H1 (cell line): ENCODE measurements around the gene JAM2. TPM values are rescaled to one million over a fixed set of nuclear protein-coding genes. Genes with fewer than 3 reads are reported as not detected.

Experiments used
- CTCF ChIA-PET: fragments of 300-600 bp; sonication (Branson Sonifier 250); formaldehyde crosslinking; loops from one replicate; lab custom pipeline; 2021; ENCODE audit not compliant: partially characterized antibody; lab: Charles Lee
- POLR2A ChIA-PET: fragments of 300-600 bp; sonication (Branson Sonifier 250); formaldehyde crosslinking; loops from one replicate; lab custom pipeline; 2021; ENCODE audit warnings: inconsistent platforms; ENCODE audit not compliant: partially characterized antibody; lab: Charles Lee
- DNase-seq, 2 experiments: peaks; one replicate each; pipeline versions ENCODE4 v3.0.0 to v3.0.0-alpha.2; 2010 to 2022; ENCODE audit warnings: low spot score in 2 of 2, low read depth in 1 of 2, mixed read lengths in 1 of 2
- FAIRE-seq: peaks from 2 replicates; lab custom pipeline; 2011; peaks lifted over from hg19 to GRCh38; lab: Jason Lieb, UNC
- H2AFZ ChIP-seq: 2 replicates; pipeline ENCODE4 v1.8.1; 2012; ENCODE audit warnings: low read length, inconsistent platforms
- H2AK5ac ChIP-seq: 2 replicates; pipeline ENCODE4 v1.6.1; 2013; ENCODE audit warnings: low read depth, low read length
- H2BK120ac ChIP-seq: replicated peaks from 2 replicates; pipeline ENCODE3; 2013; ENCODE audit warnings: low read depth, low read length, inconsistent platforms
- H2BK12ac ChIP-seq: 2 replicates; pipeline ENCODE4 v1.6.1; 2013; ENCODE audit warnings: low read depth, low read length
- H2BK15ac ChIP-seq: 2 replicates; pipeline ENCODE4 v1.6.1; 2013; ENCODE audit warnings: low read length
- H2BK20ac ChIP-seq: 2 replicates; pipeline ENCODE4 v1.6.1; 2013; ENCODE audit warnings: low read length
- H2BK5ac ChIP-seq: 2 replicates; pipeline ENCODE4 v1.6.1; 2013; ENCODE audit warnings: low read depth, low read length
- H3K14ac ChIP-seq: 2 replicates; pipeline ENCODE4 v1.6.1; 2013; ENCODE audit warnings: inconsistent platforms; ENCODE audit not compliant: insufficient read length
- H3K18ac ChIP-seq: 2 replicates; pipeline ENCODE4 v1.6.1; 2013; ENCODE audit warnings: low read length; ENCODE audit errors: extremely low read depth
- H3K23ac ChIP-seq: 2 replicates; pipeline ENCODE4 v1.6.1; 2013; ENCODE audit warnings: inconsistent platforms; ENCODE audit not compliant: insufficient read length
- H3K23me2 ChIP-seq: 2 replicates; pipeline ENCODE4 v1.6.1; 2013; ENCODE audit warnings: low read depth, low read length
- H3K27ac ChIP-seq: 2 replicates; pipeline ENCODE4 v1.6.1; 2011; ENCODE audit warnings: low read depth, low read length, inconsistent platforms
- H3K27me3 ChIP-seq, 4 experiments: replicated peaks in 1 of 4; 1 replicate in 1 of 4; 2 replicates in 3 of 4; pipeline versions ENCODE4 v1.6.1 to v1.8.1; 2011 to 2013; ENCODE audit warnings: low read length in 3 of 4, mild to moderate bottlenecking in 3 of 4, inconsistent platforms in 2 of 4, mixed read lengths in 2 of 4, moderate library complexity in 1 of 4; ENCODE audit not compliant: control insufficient read depth in 3 of 4, insufficient read depth in 3 of 4; ENCODE audit errors: extremely low read depth in 1 of 4
- H3K36me3 ChIP-seq, 4 experiments: 2 replicates each; pipeline versions ENCODE4 v1.6.1 to v1.8.1; 2011 to 2013; ENCODE audit warnings: mild to moderate bottlenecking in 4 of 4, low read length in 3 of 4, moderate library complexity in 2 of 4, control low read depth in 1 of 4, inconsistent platforms in 1 of 4; ENCODE audit not compliant: insufficient read depth in 4 of 4, control insufficient read depth in 2 of 4
- H3K4ac ChIP-seq: replicated peaks from 2 replicates; pipeline ENCODE3; 2013; ENCODE audit warnings: low read length, low read depth, mixed read lengths, inconsistent platforms; ENCODE audit not compliant: insufficient read length
- H3K4me1 ChIP-seq, 4 experiments: replicated peaks in 1 of 4; 1 replicate in 1 of 4; 2 replicates in 3 of 4; pipeline versions ENCODE4 v1.6.1 to v1.8.1; 2011 to 2013; ENCODE audit warnings: low read length in 3 of 4, inconsistent platforms in 2 of 4, mixed read lengths in 1 of 4; ENCODE audit not compliant: insufficient read depth in 4 of 4, control insufficient read depth in 3 of 4
- H3K4me2 ChIP-seq, 2 experiments: 2 replicates each; pipeline versions ENCODE4 v1.6.1 to v1.8.1; 2011 to 2013; ENCODE audit warnings: low read depth in 2 of 2, low read length in 2 of 2, control low read depth in 1 of 2, inconsistent platforms in 1 of 2, mild to moderate bottlenecking in 1 of 2; ENCODE audit not compliant: insufficient read depth in 1 of 2
- H3K4me3 ChIP-seq, 4 experiments: fragments of 200-600, 300-600 bp in 1 of 4; sonication (generic), shearing (Covaris generic), sonication (Bioruptor Twin) in 1 of 4; 2 replicates each; pipeline versions ENCODE4 v1.5.1 to v1.8.1; 2011 to 2016; ENCODE audit warnings: low read length in 4 of 4, low read depth in 3 of 4, control low read depth in 2 of 4, inconsistent platforms in 2 of 4, mild to moderate bottlenecking in 2 of 4, mixed read lengths in 1 of 4, moderate library complexity in 1 of 4; ENCODE audit not compliant: insufficient read depth in 2 of 4; ENCODE audit errors: extremely low read depth in 1 of 4
- H3K56ac ChIP-seq: replicated peaks from 2 replicates; pipeline ENCODE3; 2013; ENCODE audit warnings: low read depth, mild to moderate bottlenecking, mixed read lengths, low read length, inconsistent platforms; ENCODE audit not compliant: insufficient read length
- H3K79me1 ChIP-seq: 2 replicates; pipeline ENCODE4 v1.6.1; 2013; ENCODE audit warnings: low read depth, low read length, control low read depth
- H3K79me2 ChIP-seq, 2 experiments: 2 replicates each; pipeline versions ENCODE4 v1.6.1 to v1.8.1; 2012 to 2013; ENCODE audit warnings: low read length in 2 of 2, mild to moderate bottlenecking in 2 of 2, inconsistent platforms in 1 of 2; ENCODE audit not compliant: insufficient read depth in 2 of 2, control insufficient read depth in 1 of 2
- H3K9ac ChIP-seq, 4 experiments: replicated peaks in 1 of 4; 1 replicate in 1 of 4; 2 replicates in 3 of 4; pipeline versions ENCODE4 v1.6.1 to v1.8.1; 2011 to 2013; ENCODE audit warnings: low read depth in 3 of 4, low read length in 3 of 4, control low read depth in 2 of 4, mild to moderate bottlenecking in 2 of 4, moderate library complexity in 2 of 4, inconsistent platforms in 1 of 4; ENCODE audit errors: extremely low read depth in 1 of 4
- H3K9me3 ChIP-seq, 2 experiments: 2 replicates each; pipeline versions ENCODE4 v1.6.1 to v1.8.1; 2012 to 2013; ENCODE audit warnings: mild to moderate bottlenecking in 2 of 2, moderate library complexity in 2 of 2, control low read depth in 1 of 2, inconsistent platforms in 1 of 2, low read depth in 1 of 2, low read length in 1 of 2, mixed read lengths in 1 of 2; ENCODE audit not compliant: insufficient read depth in 2 of 2
- H4K20me1 ChIP-seq, 2 experiments: replicated peaks in 1 of 2; 2 replicates each; pipeline versions ENCODE3 to v1.8.1; 2011 to 2013; ENCODE audit warnings: inconsistent platforms in 2 of 2, low read length in 2 of 2, mild to moderate bottlenecking in 1 of 2; ENCODE audit not compliant: insufficient read depth in 2 of 2, control insufficient read depth in 1 of 2
- H4K5ac ChIP-seq: 2 replicates; pipeline ENCODE4 v1.6.1; 2013; ENCODE audit warnings: low read length, low read depth, mixed read lengths, inconsistent platforms; ENCODE audit not compliant: insufficient read length
- H4K8ac ChIP-seq: 2 replicates; pipeline ENCODE4 v1.8.0; 2013; ENCODE audit warnings: mild to moderate bottlenecking, moderate library complexity, low read length, inconsistent platforms; ENCODE audit not compliant: insufficient read depth; ENCODE audit errors: extremely low read depth
- H4K91ac ChIP-seq: replicated peaks from 2 replicates; pipeline ENCODE3; 2013; ENCODE audit warnings: low read length, mixed read lengths, inconsistent platforms; ENCODE audit not compliant: insufficient read length
- CHD2 ChIP-seq: IDR thresholded peaks from 2 replicates; pipeline ENCODE4 v1.6.1; 2012; ENCODE audit warnings: low read length, improper control_type of control experiment
- CTBP2 ChIP-seq: IDR thresholded peaks from 2 replicates; pipeline ENCODE4 v1.7.0; 2011; ENCODE audit warnings: borderline replicate concordance, mild to moderate bottlenecking, moderate library complexity, mixed read lengths, low read length; ENCODE audit not compliant: insufficient read depth, insufficient read length
- EGR1 ChIP-seq: IDR thresholded peaks from 2 replicates; pipeline ENCODE4 v1.6.1; 2011; ENCODE audit warnings: low read depth, low read length, borderline replicate concordance
- GTF2F1 ChIP-seq: IDR thresholded peaks from 2 replicates; pipeline ENCODE4 v1.6.1; 2012; ENCODE audit warnings: low read depth, low read length, improper control_type of control experiment, borderline replicate concordance
- PHF8 ChIP-seq: fragments of 200-600 bp; sonication (generic); conservative IDR thresholded peaks from 2 replicates; pipeline ENCODE4 v1.7.1; 2012; ENCODE audit warnings: low read depth, mild to moderate bottlenecking, inconsistent platforms, low read length, moderate library complexity
- POU5F1 ChIP-seq: IDR thresholded peaks from 2 replicates; pipeline ENCODE4 v1.6.1; 2011; ENCODE audit warnings: low read depth, mild to moderate bottlenecking, low read length, moderate library complexity
- SIN3A ChIP-seq, 2 experiments: IDR thresholded peaks in 1 of 2; conservative IDR thresholded peaks in 1 of 2; 2 replicates each; pipeline ENCODE4 v1.6.1; 2011 to 2012; ENCODE audit warnings: low read length in 2 of 2, improper control_type of control experiment in 1 of 2, low read depth in 1 of 2, mild to moderate bottlenecking in 1 of 2
- SP1 ChIP-seq: IDR thresholded peaks from 2 replicates; pipeline ENCODE4 v1.6.1; 2011; ENCODE audit warnings: low read depth, low read length
- SUZ12 ChIP-seq: fragments of 200-600 bp; sonication (generic); IDR thresholded peaks from 2 replicates; pipeline ENCODE4 v1.6.1; 2012; ENCODE audit warnings: mild to moderate bottlenecking, inconsistent platforms, low read length, moderate library complexity, mixed read lengths
- TAF1 ChIP-seq: IDR thresholded peaks from 2 replicates; pipeline ENCODE4 v1.6.1; 2011; ENCODE audit warnings: mild to moderate bottlenecking, low read depth, low read length
- TCF12 ChIP-seq: IDR thresholded peaks from 2 replicates; pipeline ENCODE4 v1.6.1; 2011; ENCODE audit warnings: low read depth, mild to moderate bottlenecking, low read length
- YY1 ChIP-seq: IDR thresholded peaks from 2 replicates; pipeline ENCODE4 v1.6.1; 2011; ENCODE audit warnings: low read depth, mild to moderate bottlenecking, low read length
- WGBS, 2 experiments: shearing (Covaris generic) in 1 of 2; methylation state at CpG; one replicate each; pipeline versions ENCODE4 v1.1.6 to v1.1.7; 2013 to 2015; ENCODE audit warnings: low lambda C conversion rate in 2 of 2, mixed read lengths in 2 of 2, inconsistent platforms in 1 of 2, low coverage in 1 of 2, missing lambda C conversion rate in 1 of 2; ENCODE audit not compliant: insufficient replicate concordance in 2 of 2, insufficient coverage in 1 of 2, insufficient read length in 1 of 2; ENCODE audit errors: extremely low coverage in 1 of 2, missing lambda C conversion rate in 1 of 2; 5-methylcytosine and 5-hydroxymethylcytosine counted together
- polyA plus RNA-seq, 7 experiments: library from polyadenylated mRNA; depleted of rRNA in 3 of 7; stranded (reverse) in 5 of 7; unstranded in 2 of 7; fragments of >200 nt in 5 of 7; fragments of 200-250 nt in 2 of 7; gene quantifications; 1 replicate in 5 of 7; 2 replicates in 1 of 7; 4 replicates in 1 of 7; pipeline versions ENCODE4 v1.2.1 to v1.2.3, GENCODE V29; 2011 to 2013; ENCODE audit warnings: missing spikeins in 2 of 7, mixed read lengths in 2 of 7
- total RNA-seq: library from RNA; stranded (reverse); fragmentation: NEBNext Ultra II Directional; extraction: Animal tissue kit (Norgen Biotek cat#: 25700); gene quantifications from 2 replicates; pipeline ENCODE4 v1.2.1, GENCODE V29; 2021

JAM2 gene
- total and polyA plus RNA-seq, 2 of the 8 experiments (the other 6 are each of a cell fraction or from before 2014, with no cell fraction given): 4.9 to 9.5 TPM

DNA sequence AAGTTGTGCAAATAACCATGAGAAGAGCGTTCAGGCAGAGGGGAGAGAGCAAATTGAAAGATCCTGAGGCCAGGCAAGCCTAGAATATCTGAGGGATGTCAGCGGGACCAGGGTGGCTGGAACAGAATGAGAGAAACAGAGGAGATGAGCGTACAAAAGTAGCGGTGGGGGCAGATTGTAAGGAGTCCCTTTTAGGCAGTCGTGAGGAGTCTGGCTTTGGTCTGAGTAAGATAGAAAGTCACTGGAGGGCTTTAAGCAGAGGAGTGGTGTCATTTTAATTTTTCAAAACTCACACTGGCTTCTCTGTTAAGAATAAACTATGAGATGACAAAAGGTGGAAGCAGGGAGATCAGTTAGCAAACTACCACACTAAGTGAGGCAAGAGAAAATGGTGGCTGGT, 71.5 kb downstream of the JAM2 start:
- Histone ChIP-seq H2AFZ (no peak overlapping the region), H3K4me2 (no peak overlapping the region), H3K36me3 (no peaks in the 10 kb centered on the region), H3K4me3 (no peak overlapping the region), H3K9ac (no peak overlapping the region), H3K9me3 (no peaks in the 10 kb centered on the region), H2BK20ac (no peak overlapping the region), H2BK15ac (no peak overlapping the region), H4K8ac (no peak overlapping the region), H3K14ac (no peak overlapping the region), H3K23me2 (no peaks in the 10 kb centered on the region; the same call in 1 of the 2 replicates), H2AK5ac (no peak overlapping the region), H3K18ac (no peak overlapping the region), H4K91ac (no peak overlapping the region), H4K5ac (no peak overlapping the region), H4K20me1 (no peaks in the 10 kb centered on the region), H2BK120ac (no peak overlapping the region), H2BK5ac (no peak overlapping the region), H3K23ac (no peak overlapping the region), H3K56ac (no peak overlapping the region), H3K4ac (no peak overlapping the region), H3K27me3 (no peaks in the 10 kb centered on the region), H3K4me1 (no peaks in the 10 kb centered on the region), H2BK12ac (no peak overlapping the region), H3K79me1 (no peaks in the 10 kb centered on the region), H3K27ac (no peak overlapping the region), H3K79me2 (no peaks in the 10 kb centered on the region)
- FAIRE-seq (no peak), DNase-seq (no peak)
- CTCF ChIA-PET: interaction anchor here (0.7 to 1.2 kb wide), 4 partner anchors 84 to 105 kb away, joined by 3 to 4 read pairs (median 4); no protein-coding TSS in a partner anchor
- TF ChIP-seq PHF8 (no peak), GTF2F1 (no peak), CHD2 (no peak), SUZ12 (no peak), TAF1 (no peak), TCF12 (no peak), CTBP2 (no peak), POU5F1 (no peak), YY1 (no peak), SIN3A (conservative IDR thresholded peaks at IDR 0.05 in 1 of 2, IDR thresholded peaks at IDR 0.05 in 1 of 2; ENCODE audit: low read depth in 1 of 2, low read length in 2 of 2) (no peak), EGR1 (no peak), SP1 (no peak)
- 90% methylated on average over 5 of the region's 5 CpGs; no CpG with 5 or more reads in 1 of the 2 experiments for WGBS, 2 experiments
- POLR2A ChIA-PET: no interaction called here
